C4-2B (cell line): Measurements from ENCODE around the gene EDN2.

Experiments
- ZFX ChIP-seq: fragments of 450-650 bp; IDR thresholded peaks from 2 replicates; pipeline ENCODE4 v1.6.1; 2017
- TF ChIP-seq, protein P1 (sequence below): fragments of 450-650 bp; conservative IDR thresholded peaks from 2 replicates; pipeline ENCODE4 v1.5.1; 2017; ENCODE audit warnings: mild to moderate bottlenecking

DNA sequence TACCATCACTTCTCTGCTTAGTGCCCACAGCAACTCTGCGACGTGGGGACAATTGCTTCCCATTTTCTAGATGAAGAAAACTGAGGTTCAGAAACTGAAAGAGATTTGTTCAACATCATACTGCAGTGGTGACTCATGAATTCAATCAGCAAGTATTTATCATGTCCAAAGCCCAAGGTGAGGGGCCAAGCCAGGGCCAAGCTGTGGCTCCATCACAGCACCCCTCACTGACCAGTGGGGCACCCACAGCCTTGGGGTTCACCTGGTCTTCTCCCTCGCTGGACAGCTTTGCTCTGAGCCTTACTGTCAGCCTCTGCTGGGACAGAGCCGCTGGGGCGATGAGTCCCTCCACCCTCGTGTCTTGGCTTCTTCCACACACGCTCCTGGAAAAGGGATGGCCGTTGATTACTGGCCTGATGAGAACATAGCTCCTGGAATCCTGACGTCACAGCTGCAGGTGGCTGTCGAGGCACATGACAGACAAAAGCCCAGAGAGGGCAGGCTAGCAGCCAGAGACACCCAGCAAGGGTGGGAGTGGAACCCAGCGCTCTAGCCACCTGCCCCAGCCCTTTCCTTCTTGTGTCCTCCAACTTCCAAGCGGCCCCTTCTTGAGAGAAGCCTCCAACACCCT lies 6.2 kb downstream of the EDN2 start:
- TF ChIP-seq, protein P1, sequence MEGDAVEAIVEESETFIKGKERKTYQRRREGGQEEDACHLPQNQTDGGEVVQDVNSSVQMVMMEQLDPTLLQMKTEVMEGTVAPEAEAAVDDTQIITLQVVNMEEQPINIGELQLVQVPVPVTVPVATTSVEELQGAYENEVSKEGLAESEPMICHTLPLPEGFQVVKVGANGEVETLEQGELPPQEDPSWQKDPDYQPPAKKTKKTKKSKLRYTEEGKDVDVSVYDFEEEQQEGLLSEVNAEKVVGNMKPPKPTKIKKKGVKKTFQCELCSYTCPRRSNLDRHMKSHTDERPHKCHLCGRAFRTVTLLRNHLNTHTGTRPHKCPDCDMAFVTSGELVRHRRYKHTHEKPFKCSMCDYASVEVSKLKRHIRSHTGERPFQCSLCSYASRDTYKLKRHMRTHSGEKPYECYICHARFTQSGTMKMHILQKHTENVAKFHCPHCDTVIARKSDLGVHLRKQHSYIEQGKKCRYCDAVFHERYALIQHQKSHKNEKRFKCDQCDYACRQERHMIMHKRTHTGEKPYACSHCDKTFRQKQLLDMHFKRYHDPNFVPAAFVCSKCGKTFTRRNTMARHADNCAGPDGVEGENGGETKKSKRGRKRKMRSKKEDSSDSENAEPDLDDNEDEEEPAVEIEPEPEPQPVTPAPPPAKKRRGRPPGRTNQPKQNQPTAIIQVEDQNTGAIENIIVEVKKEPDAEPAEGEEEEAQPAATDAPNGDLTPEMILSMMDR = no peak
- no peak for TF ChIP-seq ZFX
